Measurements from ENCODE around the gene LEKR1.

The LEKR1 gene

GRCh38 chr3:157083824-157084223, 257.7 kb downstream of the LEKR1 start:
- no peak overlapping the region for H3K14ac ChIP-seq (ENCODE audit: low read length)
- H2BK12ac ChIP-seq (ENCODE audit: low read length), result no peak overlapping the region
- H2AK5ac ChIP-seq (ENCODE audit: low read length), result no peak overlapping the region
- no peaks in the 10 kb centered on the region for H3K9me3 ChIP-seq (ENCODE audit: insufficient read depth, low read depth, low read length)
- H3K27ac ChIP-seq (ENCODE audit: low read depth, low read length), result no peak overlapping the region
- DNase-seq, result no peak
- H4K12ac ChIP-seq (ENCODE audit: low read depth, low read length), result no peak overlapping the region
- no peaks in the 10 kb centered on the region for H3K27me3 ChIP-seq (ENCODE audit: insufficient read depth, low read length)
- no peak overlapping the region for H3K9ac ChIP-seq (ENCODE audit: low read length)
- no peak overlapping the region for H3K18ac ChIP-seq (ENCODE audit: low read length)
- no peak overlapping the region for H3K4ac ChIP-seq (ENCODE audit: low read depth, low read length)
- no peak overlapping the region for H3K4me3 ChIP-seq (ENCODE audit: low read depth, low read length)
- peaks cover 2% of the 10 kb centered on the region for H3K79me1 ChIP-seq (ENCODE audit: low read length)
- H2BK5ac ChIP-seq (ENCODE audit: low read depth, low read length, poor library complexity), result no peak overlapping the region
- WGBS (ENCODE audit: extremely low coverage, insufficient coverage, insufficient read length), result no CpG with 5 or more reads among the region's 1 CpG
- H3K79me2 ChIP-seq (ENCODE audit: control insufficient read depth, insufficient read depth, low read length, poor library complexity), result peaks cover 2% of the 10 kb centered on the region
- no peak overlapping the region for H4K91ac ChIP-seq (ENCODE audit: low read depth, low read length)
- no peaks in the 10 kb centered on the region for H3K36me3 ChIP-seq (ENCODE audit: control insufficient read depth in 1 of 2, insufficient read depth in 2 of 2, low read length in 2 of 2)
- no peak overlapping the region for H3K23ac ChIP-seq (ENCODE audit: low read length)
- no peak overlapping the region for H4K8ac ChIP-seq (ENCODE audit: low read depth, low read length)
- H3K4me1 ChIP-seq (ENCODE audit: control insufficient read depth in 1 of 2, insufficient read depth in 2 of 2, low read length in 2 of 2), result peaks cover 0 to 2% of the 10 kb centered on the region in 2 experiments
- H2AFZ ChIP-seq (ENCODE audit: insufficient read depth, low read length, poor library complexity), result no peak overlapping the region
- no peak overlapping the region for H3K4me2 ChIP-seq (ENCODE audit: low read length)
- no peak overlapping the region for H2BK120ac ChIP-seq (ENCODE audit: insufficient read depth, low read length, poor library complexity)

DNA sequence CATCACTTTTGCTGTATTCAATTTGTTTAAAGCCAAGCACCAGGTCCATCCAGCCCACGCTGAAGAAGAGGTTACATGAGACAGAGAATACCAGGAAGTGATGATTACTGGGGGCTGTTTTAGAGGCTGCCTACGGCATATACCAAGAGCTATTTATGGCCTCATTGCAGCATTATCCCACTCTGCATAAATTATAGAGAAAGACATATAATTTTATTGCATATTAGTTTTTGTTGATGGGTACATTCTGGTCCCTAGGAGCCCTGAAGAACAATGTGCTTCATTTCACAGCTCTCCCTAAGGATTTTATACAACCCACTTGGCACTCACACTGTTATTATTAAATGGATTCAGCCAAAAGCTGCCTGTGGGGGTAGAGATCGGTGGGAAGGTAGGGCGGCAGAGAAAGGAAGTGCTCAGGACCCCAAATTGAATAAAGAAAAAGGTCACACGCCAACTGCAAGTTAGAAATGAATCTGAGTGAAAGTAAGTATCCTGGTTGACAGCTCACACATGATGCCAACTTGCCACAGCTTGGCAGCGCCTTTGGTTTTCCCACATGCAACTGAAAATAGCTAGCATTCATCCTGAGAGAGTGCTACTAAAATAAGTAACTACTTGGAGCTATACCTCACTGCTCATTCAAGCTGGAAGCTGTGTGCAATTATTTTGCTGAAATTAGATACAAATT, 260.1 kb downstream of the LEKR1 start:
- peaks cover 3% of the 10 kb centered on the region for H3K79me2 ChIP-seq (ENCODE audit: control insufficient read depth, insufficient read depth, low read length, poor library complexity)
- H3K27ac ChIP-seq (ENCODE audit: low read depth, low read length), result no peak overlapping the region
- no peaks in the 10 kb centered on the region for H3K36me3 ChIP-seq (ENCODE audit: control insufficient read depth in 1 of 2, insufficient read depth in 2 of 2, low read length in 2 of 2)
- H2BK12ac ChIP-seq (ENCODE audit: low read length), result no peak overlapping the region
- H4K8ac ChIP-seq (ENCODE audit: low read depth, low read length), result no peak overlapping the region
- H3K4me2 ChIP-seq (ENCODE audit: low read length), result no peak overlapping the region
- no peak overlapping the region for H2BK120ac ChIP-seq (ENCODE audit: insufficient read depth, low read length, poor library complexity)
- H3K18ac ChIP-seq (ENCODE audit: low read length), result no peak overlapping the region
- no peak overlapping the region for H3K4ac ChIP-seq (ENCODE audit: low read depth, low read length)
- no peaks in the 10 kb centered on the region for H3K9me3 ChIP-seq (ENCODE audit: insufficient read depth, low read depth, low read length)
- H3K4me1 ChIP-seq (ENCODE audit: control insufficient read depth in 1 of 2, insufficient read depth in 2 of 2, low read length in 2 of 2), result peaks cover 0 to 6% of the 10 kb centered on the region in 2 experiments
- no peak overlapping the region for H3K23ac ChIP-seq (ENCODE audit: low read length)
- H3K27me3 ChIP-seq (ENCODE audit: insufficient read depth, low read length), result no peaks in the 10 kb centered on the region
- H3K9ac ChIP-seq (ENCODE audit: low read length), result no peak overlapping the region
- no peak overlapping the region for H2AFZ ChIP-seq (ENCODE audit: insufficient read depth, low read length, poor library complexity)
- no peak overlapping the region for H2AK5ac ChIP-seq (ENCODE audit: low read length)
- no peak overlapping the region for H4K12ac ChIP-seq (ENCODE audit: low read depth, low read length)
- H4K91ac ChIP-seq (ENCODE audit: low read depth, low read length), result no peak overlapping the region
- no peak overlapping the region for H3K14ac ChIP-seq (ENCODE audit: low read length)
- no CpG with 5 or more reads among the region's 6 CpGs for WGBS (ENCODE audit: extremely low coverage, insufficient coverage, insufficient read length)
- H2BK5ac ChIP-seq (ENCODE audit: low read depth, low read length, poor library complexity), result no peak overlapping the region
- H3K79me1 ChIP-seq (ENCODE audit: low read length), result peaks cover 3% of the 10 kb centered on the region
- DNase-seq, result no peak
- H3K4me3 ChIP-seq (ENCODE audit: low read depth, low read length), result no peak overlapping the region

DNA sequence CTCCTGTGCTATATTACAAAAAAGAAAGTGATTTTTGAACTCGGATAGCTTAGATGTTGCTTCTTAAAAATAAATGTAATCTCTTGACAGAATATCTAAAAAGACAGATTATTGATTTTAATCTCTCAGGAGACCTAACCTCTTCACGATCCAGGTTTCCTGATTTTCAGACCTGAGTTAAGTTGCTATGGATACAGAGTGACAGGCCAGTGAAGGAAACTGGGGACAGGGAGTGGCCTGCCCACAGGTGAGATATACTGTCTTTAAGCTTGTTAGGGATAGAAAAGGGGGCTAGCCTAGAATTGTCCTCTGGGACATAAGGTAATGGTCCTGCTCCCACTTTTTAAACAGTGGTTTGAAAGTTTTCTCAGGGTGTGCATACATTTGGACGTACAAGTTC, 260.6 kb downstream of the LEKR1 start:
- no peak overlapping the region for H4K91ac ChIP-seq (ENCODE audit: low read depth, low read length)
- H3K23ac ChIP-seq (ENCODE audit: low read length), result no peak overlapping the region
- no peak overlapping the region for H4K8ac ChIP-seq (ENCODE audit: low read depth, low read length)
- H3K14ac ChIP-seq (ENCODE audit: low read length), result no peak overlapping the region
- no peak for DNase-seq
- no CpG with 5 or more reads among the region's 3 CpGs for WGBS (ENCODE audit: extremely low coverage, insufficient coverage, insufficient read length)
- no peak overlapping the region for H2AK5ac ChIP-seq (ENCODE audit: low read length)
- H3K27me3 ChIP-seq (ENCODE audit: insufficient read depth, low read length), result no peaks in the 10 kb centered on the region
- no peaks in the 10 kb centered on the region for H3K36me3 ChIP-seq (ENCODE audit: control insufficient read depth in 1 of 2, insufficient read depth in 2 of 2, low read length in 2 of 2)
- H2AFZ ChIP-seq (ENCODE audit: insufficient read depth, low read length, poor library complexity), result no peak overlapping the region
- no peak overlapping the region for H2BK5ac ChIP-seq (ENCODE audit: low read depth, low read length, poor library complexity)
- no peaks in the 10 kb centered on the region for H3K9me3 ChIP-seq (ENCODE audit: insufficient read depth, low read depth, low read length)
- peaks cover 3% of the 10 kb centered on the region for H3K79me2 ChIP-seq (ENCODE audit: control insufficient read depth, insufficient read depth, low read length, poor library complexity)
- no peak overlapping the region for H2BK120ac ChIP-seq (ENCODE audit: insufficient read depth, low read length, poor library complexity)
- no peak overlapping the region for H3K18ac ChIP-seq (ENCODE audit: low read length)
- no peak overlapping the region for H3K4me2 ChIP-seq (ENCODE audit: low read length)
- H3K4me1 ChIP-seq (ENCODE audit: control insufficient read depth in 1 of 2, insufficient read depth in 2 of 2, low read length in 2 of 2), result peaks cover 0 to 6% of the 10 kb centered on the region in 2 experiments
- H2BK12ac ChIP-seq (ENCODE audit: low read length), result no peak overlapping the region
- no peak overlapping the region for H3K4me3 ChIP-seq (ENCODE audit: low read depth, low read length)
- H3K4ac ChIP-seq (ENCODE audit: low read depth, low read length), result no peak overlapping the region
- no peak overlapping the region for H4K12ac ChIP-seq (ENCODE audit: low read depth, low read length)
- H3K79me1 ChIP-seq (ENCODE audit: low read length), result peaks cover 3% of the 10 kb centered on the region
- H3K27ac ChIP-seq (ENCODE audit: low read depth, low read length), result no peak overlapping the region
- no peak overlapping the region for H3K9ac ChIP-seq (ENCODE audit: low read length)

- WGBS (ENCODE audit: extremely low coverage, insufficient coverage, insufficient read length), result no CpG with 5 or more reads among the region's 1 CpG
These were observed 261.2 kb downstream of the LEKR1 start for GRCh38 chr3:157087373-157087772.

More at GRCh38 chr3:157087373-157087772, 261.2 kb downstream of the LEKR1 start:
- DNase-seq, result no peak
- Histone ChIP-seq H2AK5ac (ENCODE audit: low read length) (no peak overlapping the region), H2AFZ (ENCODE audit: insufficient read depth, low read length, poor library complexity) (no peak overlapping the region), H3K9me3 (ENCODE audit: insufficient read depth, low read depth, low read length) (no peaks in the 10 kb centered on the region), H4K12ac (ENCODE audit: low read depth, low read length) (no peak overlapping the region), H2BK120ac (ENCODE audit: insufficient read depth, low read length, poor library complexity) (no peak overlapping the region), H4K8ac (ENCODE audit: low read depth, low read length) (no peak overlapping the region), H3K27ac (ENCODE audit: low read depth, low read length) (no peak overlapping the region), H3K27me3 (ENCODE audit: insufficient read depth, low read length) (no peaks in the 10 kb centered on the region), H2BK12ac (ENCODE audit: low read length) (no peak overlapping the region), H3K4ac (ENCODE audit: low read depth, low read length) (no peak overlapping the region), H3K23ac (ENCODE audit: low read length) (no peak overlapping the region), H4K91ac (ENCODE audit: low read depth, low read length) (no peak overlapping the region), H3K4me1 (ENCODE audit: control insufficient read depth in 1 of 2, insufficient read depth in 2 of 2, low read length in 2 of 2) (peaks cover 0 to 8% of the 10 kb centered on the region in 2 experiments), H3K4me3 (ENCODE audit: low read depth, low read length) (no peak overlapping the region), H3K4me2 (ENCODE audit: low read length) (no peak overlapping the region), H2BK5ac (ENCODE audit: low read depth, low read length, poor library complexity) (no peak overlapping the region), H3K9ac (ENCODE audit: low read length) (no peak overlapping the region), H3K79me1 (ENCODE audit: low read length) (peaks cover 3% of the 10 kb centered on the region), H3K14ac (ENCODE audit: low read length) (no peak overlapping the region), H3K18ac (ENCODE audit: low read length) (no peak overlapping the region), H3K36me3 (ENCODE audit: control insufficient read depth in 1 of 2, insufficient read depth in 2 of 2, low read length in 2 of 2) (no peaks in the 10 kb centered on the region), H3K79me2 (ENCODE audit: control insufficient read depth, insufficient read depth, low read length, poor library complexity) (peaks cover 3% of the 10 kb centered on the region)

Data from trophoblast cell (in vitro differentiated cells and primary cell).